SU-DHL-6 (cell line): ENCODE data around the gene ZNF491.

Experiments used
- H2AFZ ChIP-seq: fragments of 200-600 bp; sonication (generic); 2 replicates; pipeline ENCODE4 v1.6.1; 2014; ENCODE audit warnings: low read depth, mild to moderate bottlenecking, moderate library complexity, mixed read lengths, antibody characterized with exemption, low read length; ENCODE audit not compliant: severe bottlenecking
- H3F3A ChIP-seq: fragments of 200-600 bp; shearing (Covaris generic); 2 replicates; pipeline ENCODE4 v1.6.0; 2016; ENCODE audit warnings: antibody characterized with exemption, mild to moderate bottlenecking; ENCODE audit not compliant: insufficient read depth
- H3K27ac ChIP-seq: fragments of 200-600 bp; sonication (generic); 2 replicates; pipeline ENCODE4 v1.5.1; 2016; ENCODE audit warnings: low read depth, mild to moderate bottlenecking, low read length, moderate library complexity, mixed read lengths
- H3K27me3 ChIP-seq: fragments of 200-600 bp; sonication (generic), shearing (Covaris generic); 2 replicates; pipeline ENCODE4 v1.6.0; 2014; ENCODE audit warnings: mild to moderate bottlenecking, low read length
- H3K36me3 ChIP-seq: fragments of 200-600 bp; sonication (generic); 2 replicates; pipeline ENCODE4 v1.6.1; 2014; ENCODE audit warnings: mild to moderate bottlenecking, low read length, mixed read lengths
- H3K4me2 ChIP-seq: fragments of 300-600, 200-600 bp; shearing (Covaris generic), sonication (generic); 2 replicates; pipeline ENCODE4 v1.6.0; 2014; ENCODE audit warnings: low read length, low read depth, mild to moderate bottlenecking; ENCODE audit not compliant: poor library complexity, severe bottlenecking
- H3K4me3 ChIP-seq: fragments of 200-600 bp; sonication (generic); 2 replicates; pipeline ENCODE4 v1.5.1; 2014; ENCODE audit warnings: antibody characterized with exemption, low read length, mild to moderate bottlenecking, mixed read lengths; ENCODE audit not compliant: insufficient read depth, poor library complexity, severe bottlenecking
- H3K79me2 ChIP-seq: fragments of 200-600 bp; sonication (generic); 2 replicates; pipeline ENCODE4 v1.6.1; 2014; ENCODE audit warnings: mild to moderate bottlenecking, low read length, moderate library complexity; ENCODE audit not compliant: insufficient read depth
- H3K9ac ChIP-seq: fragments of 200-600 bp; sonication (generic); 2 replicates; pipeline ENCODE4 v1.7.0; 2014; ENCODE audit warnings: mild to moderate bottlenecking, low read length
- H3K9me2 ChIP-seq: fragments of 200-600 bp; sonication (generic); replicated peaks from 2 replicates; pipeline ENCODE4 v1.6.1; 2014; ENCODE audit warnings: low read length; ENCODE audit not compliant: insufficient read depth
- H3K9me3 ChIP-seq: fragments of 200-600 bp; sonication (generic); 2 replicates; pipeline ENCODE4 v1.6.1; 2014; ENCODE audit warnings: low read length, mixed read lengths; ENCODE audit not compliant: insufficient read depth
- H4K20me1 ChIP-seq: fragments of 200-600 bp; sonication (generic); 2 replicates; pipeline ENCODE4 v1.6.1; 2014; ENCODE audit warnings: low read depth, mild to moderate bottlenecking, antibody characterized with exemption, low read length, moderate library complexity, mixed read lengths
- EZH2phosphoT487 ChIP-seq: fragments of 200-600 bp; sonication (generic), shearing (Covaris generic); conservative IDR thresholded peaks from 2 replicates; pipeline ENCODE4 v1.6.1; 2018; ENCODE audit warnings: mild to moderate bottlenecking, antibody characterized with exemption, low read length, moderate library complexity, mixed read lengths
- TF ChIP-seq, protein P1 (sequence below): fragments of 200-600 bp; sonication (generic); IDR thresholded peaks from one replicate; pipeline ENCODE4 v1.5.1; 2017; ENCODE audit warnings: antibody characterized with exemption, mild to moderate bottlenecking, low read length, moderate library complexity; ENCODE audit not compliant: insufficient read depth, poor library complexity, severe bottlenecking

ZNF491 gene

GRCh38 chr19:11763117-11763516 lies 35.2 kb upstream of the ZNF491 start:
- H3K4me2 ChIP-seq, result peak overlapping the region; percentile 32
- H3K9me3 ChIP-seq, result no peaks in the 10 kb centered on the region
- TF ChIP-seq, protein P1, sequence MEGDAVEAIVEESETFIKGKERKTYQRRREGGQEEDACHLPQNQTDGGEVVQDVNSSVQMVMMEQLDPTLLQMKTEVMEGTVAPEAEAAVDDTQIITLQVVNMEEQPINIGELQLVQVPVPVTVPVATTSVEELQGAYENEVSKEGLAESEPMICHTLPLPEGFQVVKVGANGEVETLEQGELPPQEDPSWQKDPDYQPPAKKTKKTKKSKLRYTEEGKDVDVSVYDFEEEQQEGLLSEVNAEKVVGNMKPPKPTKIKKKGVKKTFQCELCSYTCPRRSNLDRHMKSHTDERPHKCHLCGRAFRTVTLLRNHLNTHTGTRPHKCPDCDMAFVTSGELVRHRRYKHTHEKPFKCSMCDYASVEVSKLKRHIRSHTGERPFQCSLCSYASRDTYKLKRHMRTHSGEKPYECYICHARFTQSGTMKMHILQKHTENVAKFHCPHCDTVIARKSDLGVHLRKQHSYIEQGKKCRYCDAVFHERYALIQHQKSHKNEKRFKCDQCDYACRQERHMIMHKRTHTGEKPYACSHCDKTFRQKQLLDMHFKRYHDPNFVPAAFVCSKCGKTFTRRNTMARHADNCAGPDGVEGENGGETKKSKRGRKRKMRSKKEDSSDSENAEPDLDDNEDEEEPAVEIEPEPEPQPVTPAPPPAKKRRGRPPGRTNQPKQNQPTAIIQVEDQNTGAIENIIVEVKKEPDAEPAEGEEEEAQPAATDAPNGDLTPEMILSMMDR, result no peak
- no peak for TF ChIP-seq EZH2phosphoT487
- no peaks in the 10 kb centered on the region for H4K20me1 ChIP-seq
- H3K27ac ChIP-seq, result no peak overlapping the region
- H3K36me3 ChIP-seq, result no peaks in the 10 kb centered on the region
- no peak overlapping the region for H3K4me3 ChIP-seq
- H3K9me2 ChIP-seq, result no peaks in the 10 kb centered on the region
- H3K27me3 ChIP-seq, result no peaks in the 10 kb centered on the region
- no peak overlapping the region for H3K9ac ChIP-seq
- H2AFZ ChIP-seq, result no peak overlapping the region
- peaks cover 11% of the 10 kb centered on the region for H3K79me2 ChIP-seq
- no peaks in the 10 kb centered on the region for H3F3A ChIP-seq

DNA sequence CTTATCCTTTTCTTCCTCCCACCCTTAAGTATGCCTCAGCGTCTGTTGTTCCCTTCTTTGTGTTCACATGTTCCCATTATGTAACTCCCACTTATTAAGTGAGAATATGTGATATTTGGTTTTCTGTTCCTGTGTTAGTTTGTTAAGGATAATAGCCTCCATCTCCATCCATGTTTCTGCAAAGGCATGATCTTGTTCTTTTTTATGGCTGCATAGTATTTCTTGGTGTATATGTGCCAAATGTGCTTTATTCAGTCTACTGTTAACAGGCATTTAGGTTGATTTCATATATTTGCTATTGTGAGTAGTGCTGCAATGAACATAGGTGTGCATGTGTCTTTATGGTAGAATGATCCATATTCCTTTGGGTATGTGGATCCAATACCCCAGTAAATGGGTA lies 34.7 kb upstream of the ZNF491 start:
- Histone ChIP-seq H3K9ac (no peak overlapping the region), H4K20me1 (no peaks in the 10 kb centered on the region), H3K9me2 (no peaks in the 10 kb centered on the region), H3F3A (no peaks in the 10 kb centered on the region), H3K4me3 (no peak overlapping the region), H3K79me2 (peaks cover 16% of the 10 kb centered on the region), H3K27me3 (no peaks in the 10 kb centered on the region), H3K27ac (no peak overlapping the region), H3K9me3 (no peaks in the 10 kb centered on the region), H3K4me2 (no peak overlapping the region), H2AFZ (no peak overlapping the region), H3K36me3 (no peaks in the 10 kb centered on the region)
- TF ChIP-seq EZH2phosphoT487, result no peak
- TF ChIP-seq, protein P1, result no peak

DNA sequence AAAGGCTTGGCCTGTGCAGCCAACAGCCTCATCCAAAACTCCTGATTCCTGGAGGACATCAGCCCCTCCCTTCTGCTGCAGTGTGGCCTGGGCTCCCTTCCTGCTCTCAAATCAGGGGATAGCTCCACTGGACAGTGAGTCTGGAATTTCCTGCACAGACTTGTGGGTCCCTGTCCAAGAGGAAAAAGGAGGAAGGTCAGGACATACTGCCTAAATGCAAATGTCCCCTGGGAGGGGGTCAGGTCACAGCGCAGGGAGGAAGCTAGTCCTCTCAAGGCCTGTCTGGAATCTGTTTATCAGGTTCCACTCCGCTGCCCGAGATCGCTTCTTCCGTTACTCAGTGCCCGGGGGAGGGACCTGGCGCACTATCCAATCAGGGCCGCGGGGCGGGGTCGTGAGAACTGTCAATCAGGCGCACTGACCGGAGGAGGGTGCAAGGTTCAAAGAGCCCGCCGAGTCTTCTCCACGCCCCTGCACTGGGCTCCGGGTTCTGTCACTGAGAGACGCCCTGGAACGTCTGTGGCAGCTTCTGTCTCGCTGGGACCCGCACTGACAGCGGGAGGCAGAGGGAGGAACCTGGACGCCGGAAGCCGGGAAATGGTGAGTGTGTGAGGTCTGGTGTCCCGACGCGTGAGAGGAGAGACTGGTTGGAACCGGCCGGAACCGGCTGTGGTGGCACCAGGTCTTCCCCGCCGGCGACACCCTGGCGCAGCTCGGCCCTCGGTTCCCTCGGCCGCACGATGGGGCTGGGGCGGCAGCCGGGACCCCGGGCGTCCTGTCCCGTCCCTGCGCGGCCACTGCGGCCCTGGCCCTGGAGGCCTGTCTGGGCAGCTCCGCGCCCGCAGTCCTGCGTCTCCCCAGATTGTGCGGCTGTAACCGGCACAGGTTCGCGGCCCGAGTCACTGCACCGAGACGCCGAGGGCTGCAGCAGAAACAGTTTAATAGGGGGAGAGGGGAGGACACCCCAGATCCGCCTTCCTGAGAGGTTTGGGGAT lies 31.4 kb upstream of the ZNF491 start, which contains the start of gene ZNF441:
TSS of gene ZNF441 (plus strand) at position 404 of the 995 bp plus-strand sequence. CDS start at position 598, 194 bp downstream.
- peaks cover 41% of the 10 kb centered on the region for H3K79me2 ChIP-seq
- H3K27ac ChIP-seq, result peak within 1 kb of the TSS; percentile 55
- peak within 1 kb of the TSS; percentile 63 for H3K4me2 ChIP-seq
- H2AFZ ChIP-seq, result peak within 1 kb of the TSS; percentile 100
- TF ChIP-seq, protein P1, result no peak
- no peak for TF ChIP-seq EZH2phosphoT487
- H3K36me3 ChIP-seq, result peaks cover 8% of the 10 kb centered on the region
- no peaks in the 10 kb centered on the region for H3K27me3 ChIP-seq
- H3K9me3 ChIP-seq, result 0 out of 2 replicates have a peak, but pooled peaks cover 7% of the 10 kb centered on the region
- no peaks in the 10 kb centered on the region for H3K9me2 ChIP-seq
- peak within 1 kb of the TSS; percentile 88 for H3K4me3 ChIP-seq
- no peaks in the 10 kb centered on the region for H4K20me1 ChIP-seq
- peak within 1 kb of the TSS; percentile 91 for H3K9ac ChIP-seq
- H3F3A ChIP-seq, result no peaks in the 10 kb centered on the region
